COLO668 (cell line): ENCODE data around the gene NOS1AP.
"Not testable (repeated sequence)": the region's sequence is repeated elsewhere in the genome, so short reads cannot be mapped to it uniquely, and the experiment has no call there.

ENCODE experiments used
- DNase-seq: peaks from one replicate; lab custom pipeline; 2025; ENCODE audit not compliant: unreplicated experiment; lab: John Stamatoyannopoulos, UW

The NOS1AP gene

DNA sequence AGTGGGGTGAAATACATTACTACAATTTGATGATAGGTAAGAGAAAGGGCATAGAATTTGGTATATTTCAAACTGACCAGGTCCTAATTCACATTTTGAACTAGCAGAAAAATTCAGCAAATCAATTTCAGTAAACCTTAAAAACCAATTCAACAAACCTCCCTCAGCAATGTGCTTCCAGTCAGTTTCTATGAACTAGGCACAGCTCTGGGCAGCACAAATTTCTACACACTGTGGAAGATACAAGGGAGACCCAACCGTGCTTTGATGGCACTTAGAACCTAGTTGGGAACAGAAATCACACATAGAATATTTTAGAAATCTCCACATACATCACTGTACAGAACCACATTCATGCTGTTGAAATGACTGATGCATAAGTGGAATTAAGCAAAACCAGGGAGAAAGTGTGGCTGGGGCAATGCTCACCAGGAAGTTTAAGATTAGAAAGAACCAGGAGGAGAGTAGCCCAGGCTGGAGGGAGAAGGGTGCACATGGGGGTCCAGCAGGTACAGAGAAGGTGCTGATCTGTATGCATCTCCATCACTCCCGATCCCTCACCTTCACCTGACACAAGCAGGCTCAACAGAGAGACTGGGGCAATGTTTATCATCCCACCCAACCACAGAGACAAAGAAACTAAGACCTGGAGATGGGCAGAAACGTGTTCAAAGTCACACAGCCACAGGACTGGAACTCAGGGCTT, 326.9 kb downstream of the NOS1AP start:
- no peak for DNase-seq

DNA sequence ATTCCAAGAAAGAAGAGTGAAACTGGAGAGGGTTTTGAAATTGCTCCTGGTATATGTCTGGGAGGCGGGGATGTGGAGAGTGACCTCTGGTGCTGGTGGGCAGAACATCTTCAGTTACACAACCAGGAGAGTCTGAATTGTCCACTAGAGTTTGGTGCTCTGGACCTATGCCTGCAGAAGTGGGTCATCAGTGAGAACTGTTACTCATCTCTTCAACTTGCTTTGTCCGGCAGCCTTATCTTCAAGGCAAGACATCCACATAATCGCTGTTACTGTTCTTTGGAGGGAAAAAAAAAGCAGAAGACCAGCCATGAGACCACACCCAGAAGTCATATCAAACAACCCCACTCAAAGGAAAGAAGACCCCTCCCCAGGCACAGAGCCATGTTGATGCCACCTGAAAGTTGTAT, 327.6 kb downstream of the NOS1AP start:
- DNase-seq: no peak

DNA sequence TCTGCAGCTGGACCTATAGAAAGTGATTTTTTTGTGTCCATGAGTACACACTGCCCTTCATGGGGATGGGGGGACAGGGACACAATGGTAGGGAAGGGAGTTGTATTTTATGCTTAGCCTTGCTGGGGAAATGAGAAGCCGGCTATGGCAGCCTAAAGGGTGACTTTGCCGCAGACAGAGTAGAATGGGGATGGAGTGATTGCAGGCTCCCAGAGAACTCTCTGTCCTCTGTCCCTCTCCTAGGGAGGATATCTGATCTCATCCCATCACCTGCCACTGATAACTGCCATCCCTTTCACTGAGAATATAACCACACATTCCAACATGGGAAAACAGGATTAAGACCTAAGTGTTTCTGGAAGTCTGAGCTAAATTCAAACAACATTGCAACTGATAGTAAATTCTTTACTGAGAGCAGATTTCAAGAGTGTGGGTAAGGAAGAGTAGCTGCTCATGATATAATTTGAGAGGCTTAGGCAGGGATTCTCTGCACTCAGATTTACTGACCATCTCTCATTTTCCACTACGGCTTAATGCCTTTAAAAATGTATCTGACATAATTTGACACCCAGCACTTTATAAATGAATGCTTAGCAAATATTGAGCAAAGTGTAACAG, 328.6 kb downstream of the NOS1AP start:
- DNase-seq: no peak

DNA sequence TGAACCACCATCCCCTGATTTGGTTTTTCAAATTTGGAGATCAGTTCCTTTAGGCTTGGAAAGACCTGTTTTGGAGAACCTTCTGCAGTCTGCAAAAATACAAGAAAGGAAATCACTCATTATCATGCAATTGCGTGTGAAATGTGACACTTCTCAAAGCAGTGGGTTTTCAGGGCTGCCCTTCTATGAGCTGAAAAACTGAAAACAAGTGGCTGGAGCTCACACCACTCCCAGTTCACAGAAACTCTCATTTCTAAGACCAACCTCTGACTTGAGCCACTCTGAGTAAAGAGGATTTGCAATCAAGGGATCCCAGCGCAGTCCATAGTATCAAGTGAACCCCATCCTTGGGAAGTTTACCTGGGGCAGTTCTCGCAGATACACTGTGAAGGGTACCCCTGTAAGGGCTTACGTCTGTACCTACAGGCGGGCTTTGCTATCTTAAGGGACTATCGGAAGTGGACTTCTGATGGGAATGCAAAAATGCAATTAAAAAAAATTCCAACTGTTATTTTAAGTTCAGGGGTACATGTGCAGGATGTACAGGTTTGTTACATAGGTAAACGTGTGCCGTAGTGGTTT, 329.6 kb downstream of the NOS1AP start:
- no peak for DNase-seq

DNA sequence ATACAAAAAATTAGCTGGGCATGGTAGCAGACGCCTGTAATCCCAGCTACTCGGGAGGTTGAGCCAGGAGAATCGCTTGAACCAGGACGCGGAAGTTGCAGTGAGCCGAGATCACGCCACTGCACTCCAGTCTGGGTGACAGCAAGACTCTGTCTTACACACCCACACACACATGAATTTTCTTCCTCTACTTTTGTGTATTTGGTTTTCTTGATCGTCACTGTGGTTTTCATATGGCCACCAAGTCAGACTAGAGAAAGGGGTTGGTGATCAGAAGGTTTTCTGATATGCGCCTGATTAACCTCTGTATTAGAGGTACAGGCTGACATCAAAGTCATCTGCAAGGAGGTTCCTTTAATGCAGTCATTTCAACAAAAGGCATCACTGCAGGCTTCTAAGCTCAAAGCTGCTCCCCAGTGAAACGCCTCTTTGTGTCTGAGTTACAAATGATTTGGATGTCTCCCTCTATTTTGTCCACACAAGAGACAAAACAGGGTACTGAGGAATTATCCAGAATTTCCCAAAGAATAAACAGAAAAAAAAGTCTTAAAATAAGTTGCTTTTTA, 331.4 kb downstream of the NOS1AP start:
- no peak for DNase-seq

DNA sequence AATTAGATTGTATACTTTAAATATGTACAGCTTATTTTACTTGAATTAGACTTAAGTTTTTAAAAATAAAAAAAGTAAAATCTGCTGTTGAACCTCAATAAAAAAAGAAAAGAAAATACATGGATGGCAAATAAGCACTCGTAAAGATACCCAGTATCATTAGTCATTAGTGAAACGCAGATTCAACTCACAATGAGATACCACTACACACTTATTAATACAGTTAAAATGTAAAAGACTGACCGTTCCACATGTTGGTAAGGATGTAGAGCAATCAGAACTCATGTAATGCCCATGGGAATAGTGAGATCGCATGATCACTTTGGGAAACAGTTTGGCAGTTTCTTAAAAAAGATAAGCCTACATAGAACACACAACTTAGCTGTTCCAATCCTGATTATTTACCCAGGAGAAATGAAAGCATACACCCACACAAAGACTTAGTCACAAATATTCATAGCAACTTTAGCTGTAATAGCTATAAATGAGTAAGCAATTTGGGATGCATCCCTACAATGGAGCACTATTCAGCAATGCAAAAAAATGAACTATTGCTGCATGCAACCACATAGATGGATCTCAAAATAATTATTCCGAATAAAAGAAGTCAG, 335.2 kb downstream of the NOS1AP start:
- no peak for DNase-seq

DNA sequence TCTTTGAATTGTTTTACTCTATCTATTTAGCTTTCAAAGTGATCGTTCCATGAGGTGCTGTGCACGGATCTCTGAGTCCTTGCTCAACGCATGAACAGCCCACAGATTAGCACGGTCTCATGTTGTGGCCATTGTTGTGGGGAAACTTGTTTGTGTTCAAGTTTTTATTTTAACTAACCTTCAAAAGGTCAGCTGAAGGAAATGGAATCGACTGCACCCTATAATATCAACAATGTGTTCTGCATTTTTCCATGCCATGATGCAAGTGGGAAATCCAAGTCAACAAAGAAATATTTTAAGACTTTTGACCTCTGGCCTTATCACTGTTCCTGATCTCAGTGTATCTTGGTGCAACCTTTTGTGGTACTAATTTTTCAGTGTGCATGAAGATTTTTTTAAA, 336.3 kb downstream of the NOS1AP start:
- no peak for DNase-seq

DNA sequence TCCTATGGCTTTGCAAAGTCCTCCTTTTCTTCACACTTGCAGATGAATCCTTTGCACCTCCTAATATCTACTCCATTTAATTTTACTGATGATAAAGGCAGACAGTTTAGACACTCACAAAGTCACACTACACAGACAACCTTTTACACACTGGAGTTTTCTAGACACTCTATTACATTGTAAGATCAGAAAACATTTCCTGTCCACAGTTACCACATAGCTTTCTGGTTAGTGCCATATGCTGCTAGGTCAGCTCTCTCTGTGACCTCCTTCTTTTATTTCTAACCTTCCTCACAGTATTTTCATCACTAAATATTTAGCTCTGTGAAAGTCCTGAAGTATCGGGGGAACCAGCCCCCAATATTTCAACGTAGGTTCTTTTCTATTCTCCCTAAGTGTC, 337.3 kb downstream of the NOS1AP start:
- no peak for DNase-seq

DNA sequence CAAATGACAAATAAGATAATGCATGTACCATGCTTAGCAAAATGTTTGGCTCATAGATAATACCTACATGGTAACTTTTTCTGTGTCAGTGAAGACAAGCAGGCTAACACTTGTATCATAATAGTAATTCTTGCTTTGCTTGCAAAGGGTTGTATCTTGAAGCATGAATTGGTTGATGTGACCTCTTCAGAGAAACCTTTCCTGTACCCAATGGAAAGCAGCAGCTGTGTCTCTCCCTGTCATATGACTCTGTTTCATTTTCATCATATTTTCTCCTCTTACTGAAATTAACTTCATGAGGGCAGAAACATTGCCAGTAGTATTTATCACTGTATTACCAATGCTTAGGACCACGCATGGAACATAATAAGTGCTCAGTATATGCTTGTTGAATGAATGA, 338.0 kb downstream of the NOS1AP start:
- no peak for DNase-seq

DNA sequence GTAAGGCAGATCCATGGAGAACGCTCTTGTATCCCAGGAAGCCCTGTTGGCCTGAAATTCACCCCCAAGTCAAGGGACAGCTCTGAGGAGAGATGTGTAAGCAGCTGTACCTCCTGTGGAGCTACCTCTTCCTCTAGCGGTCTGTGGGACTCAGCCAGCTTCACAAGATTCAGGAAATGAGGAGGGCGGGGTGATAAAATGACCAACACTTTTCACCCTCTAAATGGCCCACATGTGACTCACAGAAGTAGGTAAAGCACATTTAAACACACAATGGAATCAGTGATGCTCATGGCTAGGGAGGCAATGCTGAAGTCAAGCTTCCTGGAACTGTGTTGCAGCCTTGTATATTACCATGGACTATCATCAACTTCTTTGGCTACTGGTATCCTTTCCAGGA, 342.5 kb downstream of the NOS1AP start, which contains the start of gene SH2D1B:
SH2D1B (minus strand) TSS at position 135 of the 400 bp plus-strand sequence; CDS start at position 15, 120 bp downstream.
- DNase-seq: no peak

DNA sequence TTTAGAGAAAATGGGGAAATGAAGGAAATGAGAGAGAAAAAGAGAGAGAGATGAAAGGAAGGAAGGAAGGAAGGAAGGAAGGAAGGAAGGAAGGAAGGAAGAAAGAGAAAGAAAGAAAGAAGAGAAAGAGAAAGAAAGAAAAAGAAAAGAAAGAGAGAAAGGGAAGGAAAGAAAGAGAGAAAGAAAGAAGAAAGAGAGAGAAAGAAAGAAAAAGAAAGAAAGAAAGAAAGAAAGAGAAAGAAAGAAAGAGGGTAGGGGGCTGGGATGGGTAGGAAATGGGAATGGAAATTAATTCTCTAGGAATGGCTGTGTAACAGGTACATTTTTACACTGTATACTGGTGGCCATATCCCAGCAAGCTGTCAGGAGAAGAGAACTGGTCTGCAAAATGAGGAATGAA, 346.7 kb downstream of the NOS1AP start:
- DNase-seq: no peak

DNA sequence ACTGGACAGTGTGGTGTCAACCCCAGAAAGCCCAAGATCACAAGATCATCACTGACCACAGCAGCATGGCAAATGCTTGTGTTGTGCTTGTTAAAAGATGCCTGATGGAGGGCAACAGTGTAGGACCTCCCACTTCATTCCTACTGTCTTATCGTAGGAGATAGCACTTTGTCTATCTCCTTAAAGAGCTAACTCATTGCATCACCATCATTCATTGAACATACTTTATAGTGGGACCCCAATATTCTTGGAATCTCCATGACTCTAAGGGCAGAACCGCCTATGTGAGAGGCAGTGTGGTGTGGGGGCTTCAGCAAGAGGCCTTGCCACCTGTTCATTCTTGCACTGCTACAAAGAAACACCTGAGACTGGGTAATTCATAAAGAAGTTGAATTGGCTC, 347.4 kb downstream of the NOS1AP start:
- DNase-seq: no peak

DNA sequence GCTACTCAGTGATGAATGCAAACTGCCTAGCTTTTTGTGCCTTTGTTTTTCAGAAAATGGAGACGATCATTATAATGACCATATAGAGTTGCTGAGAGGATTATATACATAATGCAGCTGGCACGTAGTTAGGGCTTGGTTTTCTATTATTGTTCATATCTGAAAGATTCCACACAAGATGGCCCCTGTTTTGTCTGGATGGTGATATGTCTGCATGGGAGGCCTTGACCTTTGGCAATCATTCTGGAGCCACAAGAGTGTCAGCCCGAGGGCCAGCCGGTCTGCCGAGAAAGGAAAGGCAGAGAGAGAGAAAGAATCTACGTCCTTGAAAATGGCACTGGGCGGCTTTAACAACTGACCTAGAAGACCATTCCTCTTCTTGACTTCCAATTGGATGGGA, 348.2 kb downstream of the NOS1AP start:
- DNase-seq: no peak

DNA sequence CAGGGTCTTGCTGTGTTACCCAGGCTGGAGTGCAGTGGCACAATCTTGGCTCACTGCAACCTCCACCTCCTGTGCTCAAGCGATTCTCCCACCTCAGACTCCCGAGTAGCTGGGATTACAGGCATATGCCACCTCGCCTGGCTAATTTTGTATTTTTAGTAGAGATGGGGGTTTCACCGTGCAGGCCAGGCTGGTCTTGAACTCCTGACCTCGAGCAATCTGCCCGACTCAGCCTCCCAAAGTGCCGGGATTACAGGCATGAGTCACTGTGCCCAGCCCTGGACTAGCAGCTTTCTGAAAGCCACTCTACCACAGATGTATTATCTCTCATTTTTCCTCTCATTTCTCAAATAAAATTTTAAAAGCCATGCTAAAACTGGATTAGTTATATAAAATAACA, 349.1 kb downstream of the NOS1AP start:
- not testable (repeated sequence) for DNase-seq

DNA sequence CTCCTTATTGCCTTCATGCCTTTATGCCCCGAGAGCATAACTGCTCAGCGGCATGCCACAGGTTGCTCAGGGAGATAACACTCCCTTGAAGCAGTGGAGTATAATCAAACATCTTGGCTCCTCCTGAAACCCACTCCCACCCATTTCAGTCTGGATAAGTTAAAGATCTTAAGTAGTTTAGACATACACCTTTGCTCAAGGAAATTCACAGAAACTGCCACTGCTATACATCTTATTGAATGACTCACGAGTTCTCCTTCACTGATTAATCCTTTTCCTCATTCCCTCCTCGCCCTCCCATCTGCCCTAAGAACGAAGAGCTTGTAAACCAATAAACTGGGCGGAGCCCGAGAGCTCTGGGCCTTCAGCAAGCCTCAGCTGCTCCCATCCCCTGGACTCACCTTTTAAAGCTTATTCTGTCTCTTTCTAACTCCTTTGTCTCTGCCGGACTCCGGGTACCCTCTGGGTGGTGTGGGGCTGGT, 350.0 kb downstream of the NOS1AP start:
- not testable (repeated sequence) for DNase-seq
